Stimulated activated CD8-positive, alpha-beta memory T cell treated with anti-CD3 and anti-CD28 coated beads, Interleukin-12 subunit alpha, Interleukin-12 subunit beta, amount 100 ng/mL, for 1 hour (primary cell): ENCODE measurements around the gene PNLIPRP1.

Experiments used
- DNase-seq: peaks from one replicate; pipeline ENCODE4 v3.0.0-alpha.2; 2020; ENCODE audit warnings: low read depth

Gene PNLIPRP1

GRCh38 chr10:116590590-116591444, at the start of gene PNLIPRP1:
Gene PNLIPRP1 (plus strand): TSS chr10:116590959. CDS start chr10:116591130, 171 bp downstream.
- DNase-seq: no peak

- DNase-seq: no peak
These were observed 48.6 kb upstream of the PNLIPRP1 start for GRCh38 chr10:116542007-116542677.

- no peak for DNase-seq
These were observed 45.6 kb upstream of the PNLIPRP1 start for GRCh38 chr10:116545122-116545521.

- DNase-seq: no peak
These were observed 45.0 kb upstream of the PNLIPRP1 start, which contains the start of gene PNLIP for GRCh38 chr10:116545756-116546155. Gene PNLIP (plus strand): TSS chr10:116545931. CDS start chr10:116546093, 162 bp downstream.

GRCh38 chr10:116548301-116548700, 42.5 kb upstream of the PNLIPRP1 start:
- no peak for DNase-seq

- DNase-seq: no peak
These were observed 37.3 kb upstream of the PNLIPRP1 start for GRCh38 chr10:116553378-116553980.

GRCh38 chr10:116554628-116555027, 36.1 kb upstream of the PNLIPRP1 start:
- DNase-seq: no peak

GRCh38 chr10:116555880-116556279, 34.9 kb upstream of the PNLIPRP1 start:
- no peak for DNase-seq

- no peak for DNase-seq
These were observed 33.4 kb upstream of the PNLIPRP1 start for GRCh38 chr10:116557305-116557880.

GRCh38 chr10:116565534-116565933, 25.2 kb upstream of the PNLIPRP1 start:
- DNase-seq: no peak

GRCh38 chr10:116566932-116567331, 23.8 kb upstream of the PNLIPRP1 start:
- no peak for DNase-seq

- DNase-seq: no peak
These were observed 23.4 kb upstream of the PNLIPRP1 start for GRCh38 chr10:116567335-116567734.

GRCh38 chr10:116574797-116575196, 16.0 kb upstream of the PNLIPRP1 start:
- no peak for DNase-seq

GRCh38 chr10:116587878-116588591, 2.7 kb upstream of the PNLIPRP1 start:
- no peak for DNase-seq

- no peak for DNase-seq
These were observed 1.8 kb upstream of the PNLIPRP1 start for GRCh38 chr10:116588995-116589394.

GRCh38 chr10:116589926-116590325, 833 bp upstream of the PNLIPRP1 start:
- DNase-seq: no peak

- no peak for DNase-seq
These were observed 2.5 kb downstream of the PNLIPRP1 start for GRCh38 chr10:116593139-116593740.

GRCh38 chr10:116594525-116595035, 3.8 kb downstream of the PNLIPRP1 start:
- DNase-seq: no peak

GRCh38 chr10:116596062-116596461, 5.3 kb downstream of the PNLIPRP1 start:
- DNase-seq: no peak

GRCh38 chr10:116597543-116597942, 6.8 kb downstream of the PNLIPRP1 start:
- no peak for DNase-seq

- no peak for DNase-seq
These were observed 7.6 kb downstream of the PNLIPRP1 start for GRCh38 chr10:116598329-116598728.
